Left ventricle myocardium inferior (tissue), 1 donor: ENCODE measurements around the gene NEDD4. TPM values are rescaled to one million over a fixed set of nuclear protein-coding genes. Genes with fewer than 3 reads are reported as not detected.
A peak's percentile ranks its signal among the peaks of the same experiment; 100 is the strongest.
"Not testable (repeated sequence)": the region's sequence is repeated elsewhere in the genome, so short reads cannot be mapped to it uniquely, and the experiment has no call there.

Source experiments
- DNase-seq: peaks from one replicate; pipeline ENCODE4 v3.0.0-alpha.2; 2020
- H3K27ac ChIP-seq: fragments of 200-600 bp; replicated peaks from 2 replicates; pipeline ENCODE4 v1.8.0; 2021
- H3K27me3 ChIP-seq: fragments of 200-600 bp; 2 replicates; pipeline ENCODE4 v1.8.0; 2021; ENCODE audit warnings: low read depth
- H3K36me3 ChIP-seq: fragments of 200-600 bp; 2 replicates; pipeline ENCODE4 v1.8.0; 2021
- H3K4me1 ChIP-seq: fragments of 200-600 bp; 2 replicates; pipeline ENCODE4 v1.8.0; 2021
- H3K4me3 ChIP-seq: fragments of 200-600 bp; 2 replicates; pipeline ENCODE4 v1.8.0; 2021; ENCODE audit warnings: mild to moderate bottlenecking, moderate library complexity
- H3K9me3 ChIP-seq: fragments of 200-600 bp; replicated peaks from 2 replicates; pipeline ENCODE4 v1.8.0; 2021
- CTCF ChIP-seq: fragments of 200-600 bp; IDR thresholded peaks from 2 replicates; pipeline ENCODE4 v1.8.0; 2021; ENCODE audit warnings: antibody characterized with exemption, mild to moderate bottlenecking, borderline replicate concordance
- intact Hi-C: fragments of 100-400 bp; cut with micrococcal nuclease; formaldehyde crosslinking; loops from one replicate; pipeline ENCODE4 v1.11.0; 2022
- total RNA-seq: library from RNA; stranded (reverse); fragmentation: NEBNext Ultra II Directional; extraction: Animal tissue kit (Norgen Biotek cat#: 25700); gene quantifications from one replicate; pipeline ENCODE4 v1.2.1, GENCODE V29; 2021
- donor health status: DM: no; HTN: yes; CAD: no; lungs with severe emphysema.

NEDD4 gene
- total RNA-seq, 1 donor from 2014 or later, result 8.1 TPM

- no peak for DNase-seq
- Histone ChIP-seq H3K27me3 (no peaks in the 10 kb centered on the region), H3K4me3 (no peak overlapping the region), H3K27ac (no peak overlapping the region), H3K36me3 (no peaks in the 10 kb centered on the region), H3K9me3 (peaks cover 5% of the 10 kb centered on the region), H3K4me1 (no peaks in the 10 kb centered on the region)
- TF ChIP-seq CTCF, result no peak
- intact Hi-C loops, result no loop called here
These were observed 24.5 kb upstream of the NEDD4 start for GRCh38 chr15:56017920-56018319.

- intact Hi-C loops, result no loop called here
- no peak overlapping the region for H3K27ac ChIP-seq
- H3K4me1 ChIP-seq, result no peaks in the 10 kb centered on the region
- no peaks in the 10 kb centered on the region for H3K27me3 ChIP-seq
- no peaks in the 10 kb centered on the region for H3K36me3 ChIP-seq
- no peak for DNase-seq
- H3K4me3 ChIP-seq, result no peak overlapping the region
- peaks cover 5% of the 10 kb centered on the region for H3K9me3 ChIP-seq
- TF ChIP-seq CTCF, result no peak
These were observed 24.1 kb upstream of the NEDD4 start for GRCh38 chr15:56017511-56017910.

- H3K9me3 ChIP-seq, result peaks cover 5% of the 10 kb centered on the region
- H3K27ac ChIP-seq, result no peak overlapping the region
- intact Hi-C loops, result no loop called here
- no peaks in the 10 kb centered on the region for H3K4me1 ChIP-seq
- H3K4me3 ChIP-seq, result no peak overlapping the region
- DNase-seq, result no peak
- no peaks in the 10 kb centered on the region for H3K27me3 ChIP-seq
- no peak for TF ChIP-seq CTCF
- H3K36me3 ChIP-seq, result no peaks in the 10 kb centered on the region
These were observed 22.9 kb upstream of the NEDD4 start for GRCh38 chr15:56016281-56016680.

- H3K36me3 ChIP-seq, result no peaks in the 10 kb centered on the region
- intact Hi-C loops, result no loop called here
- H3K4me1 ChIP-seq, result no peaks in the 10 kb centered on the region
- DNase-seq, result no peak
- H3K9me3 ChIP-seq, result peaks cover 5% of the 10 kb centered on the region
- no peaks in the 10 kb centered on the region for H3K27me3 ChIP-seq
- H3K4me3 ChIP-seq, result no peak overlapping the region
- no peak overlapping the region for H3K27ac ChIP-seq
- no peak for TF ChIP-seq CTCF
These were observed 21.3 kb upstream of the NEDD4 start for GRCh38 chr15:56014677-56015076.

- H3K27ac ChIP-seq, H3K27me3 ChIP-seq, H3K9me3 ChIP-seq, H3K36me3 ChIP-seq, intact Hi-C loops, H3K4me1 ChIP-seq: not testable (repeated sequence)
- DNase-seq, result peak; percentile 15
- peak overlapping the region; percentile 52 for H3K4me3 ChIP-seq
These were observed 13.6 kb upstream of the NEDD4 start for GRCh38 chr15:56007053-56007452.

GRCh38 chr15:56006371-56006770, 13.0 kb upstream of the NEDD4 start:
- H3K27ac ChIP-seq, H3K4me1 ChIP-seq, DNase-seq, H3K27me3 ChIP-seq, H3K9me3 ChIP-seq, intact Hi-C loops, H3K36me3 ChIP-seq: not testable (repeated sequence)
- peak overlapping the region; percentile 52 for H3K4me3 ChIP-seq

- H3K27ac ChIP-seq, H3K36me3 ChIP-seq, H3K4me1 ChIP-seq, H3K27me3 ChIP-seq, DNase-seq, H3K9me3 ChIP-seq, H3K4me3 ChIP-seq, intact Hi-C loops: not testable (repeated sequence)
These were observed 10.9 kb upstream of the NEDD4 start for GRCh38 chr15:56004281-56004680.

GRCh38 chr15:56003777-56004176, 10.4 kb upstream of the NEDD4 start:
- intact Hi-C loops, H3K4me3 ChIP-seq, DNase-seq, H3K4me1 ChIP-seq, H3K27me3 ChIP-seq, H3K9me3 ChIP-seq, H3K36me3 ChIP-seq, H3K27ac ChIP-seq: not testable (repeated sequence)

- H3K4me1 ChIP-seq, H3K27me3 ChIP-seq, DNase-seq, H3K4me3 ChIP-seq, H3K27ac ChIP-seq, intact Hi-C loops, H3K9me3 ChIP-seq, H3K36me3 ChIP-seq: not testable (repeated sequence)
These were observed 9.9 kb upstream of the NEDD4 start for GRCh38 chr15:56003277-56003676.
